Effector CD4-positive, alpha-beta T cell (primary cell): ENCODE results near the gene SLC39A11.
"Not testable (repeated sequence)": the region's sequence is repeated elsewhere in the genome, so short reads cannot be mapped to it uniquely, and the experiment has no call there.

Source experiments
- DNase-seq: peaks from one replicate; pipeline ENCODE4 v3.0.0-alpha.2; 2020

Gene SLC39A11

GRCh38 chr17:72943826-72944689, 148.4 kb downstream of the SLC39A11 start:
- no peak for DNase-seq

- no peak for DNase-seq
Observed at GRCh38 chr17:72942579-72942978, 149.9 kb downstream of the SLC39A11 start.

- no peak for DNase-seq
Observed at GRCh38 chr17:72940496-72940895, 152.0 kb downstream of the SLC39A11 start.

GRCh38 chr17:72938482-72938881, 154.0 kb downstream of the SLC39A11 start:
- DNase-seq: no peak

- no peak for DNase-seq
Observed at GRCh38 chr17:72937707-72938106, 154.8 kb downstream of the SLC39A11 start.

GRCh38 chr17:72937254-72937653, 155.2 kb downstream of the SLC39A11 start:
- not testable (repeated sequence) for DNase-seq

GRCh38 chr17:72935984-72936383, 156.5 kb downstream of the SLC39A11 start:
- no peak for DNase-seq

- no peak for DNase-seq
Observed at GRCh38 chr17:72934927-72935326, 157.6 kb downstream of the SLC39A11 start.

- DNase-seq: no peak
Observed at GRCh38 chr17:72931635-72932034, 160.9 kb downstream of the SLC39A11 start.

- no peak for DNase-seq
Observed at GRCh38 chr17:72931163-72931562, 161.3 kb downstream of the SLC39A11 start.

- DNase-seq: no peak
Observed at GRCh38 chr17:72930031-72930430, 162.5 kb downstream of the SLC39A11 start.

GRCh38 chr17:72928454-72929136, 163.9 kb downstream of the SLC39A11 start:
- DNase-seq: no peak

- no peak for DNase-seq
Observed at GRCh38 chr17:72927760-72928159, 164.7 kb downstream of the SLC39A11 start.

GRCh38 chr17:72927146-72927545, 165.3 kb downstream of the SLC39A11 start:
- no peak for DNase-seq

GRCh38 chr17:72926171-72926570, 166.3 kb downstream of the SLC39A11 start:
- DNase-seq: no peak

GRCh38 chr17:72924196-72924595, 168.3 kb downstream of the SLC39A11 start:
- DNase-seq: no peak

- DNase-seq: no peak
Observed at GRCh38 chr17:72922219-72922618, 170.3 kb downstream of the SLC39A11 start.

- no peak for DNase-seq
Observed at GRCh38 chr17:72921347-72922054, 171.0 kb downstream of the SLC39A11 start.

GRCh38 chr17:72920513-72920912, 172.0 kb downstream of the SLC39A11 start:
- no peak for DNase-seq

GRCh38 chr17:72916991-72917390, 175.5 kb downstream of the SLC39A11 start:
- DNase-seq: no peak

- DNase-seq: no peak
Observed at GRCh38 chr17:72915625-72916081, 176.8 kb downstream of the SLC39A11 start.

GRCh38 chr17:72913142-72913682, 179.3 kb downstream of the SLC39A11 start:
- no peak for DNase-seq

- no peak for DNase-seq
Observed at GRCh38 chr17:72906306-72906705, 186.2 kb downstream of the SLC39A11 start.
